HG02642 (cell line): ENCODE data around the gene RCL1.
A peak's percentile ranks its signal among the peaks of the same experiment; 100 is the strongest.
"Not testable (repeated sequence)": the region's sequence is repeated elsewhere in the genome, so short reads cannot be mapped to it uniquely, and the experiment has no call there.

Experiments
- ATAC-seq: cut with Tn5 transposase; IDR thresholded peaks from one replicate; pipeline ENCODE4 v1.9.1; 2021; ENCODE audit warnings: mild to moderate bottlenecking; ENCODE audit not compliant: unreplicated experiment, poor library complexity

RCL1 gene

DNA sequence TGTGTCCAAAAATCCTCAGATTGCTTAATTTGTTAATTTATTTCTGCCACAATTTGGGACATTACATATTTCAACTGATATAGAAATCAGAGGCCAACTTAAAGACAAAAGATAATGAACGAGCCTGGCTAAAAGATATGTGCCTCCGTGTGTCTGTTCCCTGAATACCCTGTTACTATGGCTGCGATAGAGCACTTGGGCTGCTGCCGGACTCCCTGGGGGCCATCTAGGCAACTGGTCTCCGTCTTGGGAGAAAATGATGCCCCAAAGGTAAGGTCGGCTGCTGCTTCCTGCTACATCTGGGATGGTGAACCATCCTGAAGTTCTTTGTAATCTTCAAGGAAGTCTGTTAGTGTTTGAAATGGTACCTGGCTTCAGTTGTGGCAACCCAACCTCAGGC, 72.0 kb downstream of the RCL1 start:
- ATAC-seq, result no peak

DNA sequence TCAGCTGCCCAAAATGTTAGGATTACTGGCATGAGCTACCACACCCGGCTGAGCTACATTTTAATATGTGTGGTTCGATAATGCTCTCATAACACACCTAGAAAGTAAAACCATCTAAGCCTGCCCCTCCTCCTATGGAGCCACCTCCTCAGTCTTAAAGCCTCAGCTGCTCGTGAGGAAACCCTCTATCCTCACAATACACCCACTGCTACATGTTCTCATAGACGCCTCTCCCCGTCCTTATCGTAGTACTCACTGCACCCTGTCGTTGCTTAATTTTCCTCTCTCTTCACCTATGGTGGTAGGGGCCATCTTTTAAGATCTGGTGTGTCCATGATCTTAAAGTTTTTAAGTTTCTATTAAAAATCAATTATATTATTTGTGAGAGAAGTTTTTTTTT, 72.9 kb downstream of the RCL1 start:
- no peak for ATAC-seq

GRCh38 chr9:4866239-4866969, 73.7 kb downstream of the RCL1 start:
- no peak for ATAC-seq

GRCh38 chr9:4873066-4873465, 80.3 kb downstream of the RCL1 start:
- no peak for ATAC-seq

- ATAC-seq, result no peak
These were observed 82.8 kb downstream of the RCL1 start for GRCh38 chr9:4875559-4875958.

- ATAC-seq, result no peak
These were observed 86.4 kb downstream of the RCL1 start for GRCh38 chr9:4879115-4879558.

DNA sequence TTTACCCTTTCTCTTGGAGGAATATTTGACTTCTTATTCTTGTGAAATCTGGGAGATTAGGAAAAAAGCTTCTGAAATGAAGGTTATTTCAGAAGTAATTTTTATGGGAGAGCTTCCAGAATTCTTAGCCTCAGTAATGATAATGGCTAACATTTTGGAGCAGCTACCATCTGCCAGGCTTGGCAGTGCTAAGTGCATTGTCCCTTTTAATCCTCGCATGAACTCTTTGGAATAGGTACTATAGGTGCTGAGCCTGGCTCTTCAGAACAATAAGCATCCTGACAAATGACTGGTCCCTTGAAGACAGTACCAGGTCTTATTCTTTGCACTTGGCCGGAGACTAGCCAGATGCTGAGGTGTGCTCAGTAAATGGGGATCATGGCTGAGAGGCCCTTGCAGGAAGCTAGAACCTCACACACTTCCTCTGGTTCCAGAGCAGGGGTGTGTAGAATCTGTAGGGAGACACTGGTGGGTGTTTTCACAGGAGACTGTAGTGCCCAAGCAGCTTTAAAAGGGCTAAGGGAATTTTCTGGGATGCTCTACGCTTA, 90.7 kb downstream of the RCL1 start:
- ATAC-seq, result no peak

GRCh38 chr9:4886698-4887097, 94.0 kb downstream of the RCL1 start:
- peak; percentile 94 for ATAC-seq

GRCh38 chr9:4887556-4887955, 94.8 kb downstream of the RCL1 start:
- no peak for ATAC-seq

DNA sequence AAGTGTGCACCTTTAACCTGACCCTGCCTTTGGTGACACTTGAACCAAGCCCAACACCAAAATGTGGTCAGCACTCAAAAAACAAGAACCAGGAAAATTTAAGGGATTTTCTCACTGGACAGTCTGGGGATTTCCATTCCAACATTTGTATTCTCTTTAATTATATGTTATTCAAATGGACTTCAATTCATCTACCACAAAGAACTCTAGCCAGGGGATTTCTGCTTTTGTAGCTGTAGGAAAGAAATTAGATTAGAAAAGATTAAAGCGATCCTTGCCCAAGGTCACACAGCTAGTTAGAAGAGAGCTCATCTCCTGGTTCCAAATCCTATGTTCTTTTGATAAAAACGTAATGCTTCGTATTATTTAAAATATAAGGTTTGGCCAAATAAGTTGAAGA, 97.5 kb downstream of the RCL1 start:
- ATAC-seq, result no peak

GRCh38 chr9:4890929-4891328, 98.2 kb downstream of the RCL1 start:
- no peak for ATAC-seq

GRCh38 chr9:4891674-4892073, 98.9 kb downstream of the RCL1 start:
- ATAC-seq, result no peak

DNA sequence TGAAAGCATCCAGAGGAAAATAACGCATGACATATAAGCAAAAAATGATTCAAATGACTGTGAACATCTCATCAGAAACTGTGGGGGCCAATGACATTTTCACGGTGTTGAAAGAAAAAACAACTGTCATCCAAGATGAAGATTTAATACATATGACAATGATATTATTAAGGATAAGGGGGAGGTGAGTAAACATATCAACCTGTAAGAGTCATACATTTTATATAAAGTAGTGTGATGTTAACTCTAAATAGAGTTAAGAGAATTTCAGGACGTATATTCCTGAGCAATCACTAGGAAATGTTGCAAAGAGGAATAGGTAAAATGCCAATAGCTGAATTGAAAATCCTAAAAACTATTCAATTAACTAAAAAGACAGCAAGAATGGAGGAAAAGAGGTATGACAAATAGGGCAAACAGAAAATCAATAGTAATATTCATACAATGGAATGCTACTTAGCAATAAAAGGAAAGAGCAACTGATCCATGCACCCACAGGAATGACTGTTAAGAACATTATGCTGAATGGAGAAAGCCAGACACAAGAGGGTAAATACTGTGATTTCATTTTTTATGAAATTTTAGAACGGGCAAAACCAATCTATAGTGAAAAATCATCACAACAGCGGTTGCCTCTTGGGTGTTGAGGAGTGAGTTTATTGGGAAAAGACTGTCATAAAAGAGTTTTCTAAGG, 99.9 kb downstream of the RCL1 start:
- ATAC-seq, result no peak

DNA sequence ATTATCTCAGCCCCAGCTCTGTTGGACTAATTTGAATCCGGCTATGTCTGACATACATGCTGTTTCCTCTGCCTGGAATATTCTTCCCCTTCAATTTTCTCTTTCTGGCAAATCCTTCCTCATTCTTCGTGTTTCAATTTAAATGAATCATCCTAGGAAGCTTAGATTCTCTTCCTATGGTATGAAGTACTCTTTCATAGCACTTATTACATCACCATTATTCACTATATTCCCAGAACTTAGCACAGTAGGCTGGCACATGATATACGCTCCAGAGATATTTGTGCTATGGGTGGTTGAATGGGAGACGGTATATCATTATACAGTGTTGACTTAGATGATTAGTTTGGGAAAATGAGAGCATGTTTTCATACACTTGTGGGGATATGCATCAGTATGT, 101.3 kb downstream of the RCL1 start:
- ATAC-seq, result no peak

DNA sequence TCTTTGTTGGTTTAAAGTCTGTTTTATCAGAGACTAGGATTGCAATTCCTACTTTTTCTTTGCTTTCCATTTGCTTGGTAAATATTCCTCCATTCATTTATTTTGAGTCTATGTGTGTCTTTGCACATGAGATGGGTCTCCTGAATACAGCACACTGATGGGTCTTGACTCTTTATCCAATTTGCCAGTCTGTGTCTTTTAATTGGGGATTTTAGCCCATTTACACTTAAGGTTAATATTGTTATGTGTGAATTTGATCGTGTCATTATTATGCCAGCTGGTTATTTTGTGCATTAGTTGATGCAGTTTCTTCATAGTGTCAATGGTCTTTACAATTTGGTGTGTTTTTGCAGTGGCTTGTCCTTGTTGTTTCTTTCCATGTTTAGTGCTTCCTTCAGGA, 107.1 kb downstream of the RCL1 start:
- not testable (repeated sequence) for ATAC-seq

DNA sequence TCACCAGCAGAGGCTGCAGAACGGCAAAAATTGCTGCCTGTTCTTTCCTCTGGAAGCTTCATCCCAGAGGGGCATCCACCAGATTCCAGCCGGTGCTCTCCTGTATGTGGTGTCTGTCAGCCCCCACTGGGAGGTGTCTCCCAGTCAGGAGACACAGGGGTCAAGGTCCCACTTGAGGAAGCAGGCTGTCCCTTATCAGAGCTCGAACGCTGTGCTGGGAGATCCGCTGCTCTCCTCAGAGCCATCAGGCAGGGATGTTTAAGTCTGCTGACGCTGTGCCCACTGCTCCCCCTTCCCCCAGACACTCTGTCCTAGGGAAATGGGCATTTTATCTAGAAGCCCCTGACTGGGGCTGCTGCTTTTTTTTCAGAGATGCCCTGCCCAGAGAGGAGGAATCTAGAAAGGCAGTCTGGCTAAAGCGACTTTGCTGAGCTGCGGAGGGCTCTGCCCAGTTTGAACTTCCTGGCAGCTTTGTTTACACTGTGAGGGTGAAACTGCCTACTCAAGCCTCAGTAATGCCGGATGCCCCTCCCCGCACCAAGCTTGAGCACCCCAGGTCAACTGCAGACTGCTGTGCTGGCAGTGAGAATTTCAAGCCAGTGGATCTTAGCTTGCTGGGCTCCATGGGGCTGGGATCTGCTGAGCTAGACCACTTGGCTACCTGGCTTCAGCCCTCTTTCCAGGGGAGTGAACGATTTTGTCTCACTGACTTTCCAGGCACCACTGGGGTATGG, 108.8 kb downstream of the RCL1 start:
- ATAC-seq, result not testable (repeated sequence)

GRCh38 chr9:4902135-4902475, 109.4 kb downstream of the RCL1 start:
- no peak for ATAC-seq

DNA sequence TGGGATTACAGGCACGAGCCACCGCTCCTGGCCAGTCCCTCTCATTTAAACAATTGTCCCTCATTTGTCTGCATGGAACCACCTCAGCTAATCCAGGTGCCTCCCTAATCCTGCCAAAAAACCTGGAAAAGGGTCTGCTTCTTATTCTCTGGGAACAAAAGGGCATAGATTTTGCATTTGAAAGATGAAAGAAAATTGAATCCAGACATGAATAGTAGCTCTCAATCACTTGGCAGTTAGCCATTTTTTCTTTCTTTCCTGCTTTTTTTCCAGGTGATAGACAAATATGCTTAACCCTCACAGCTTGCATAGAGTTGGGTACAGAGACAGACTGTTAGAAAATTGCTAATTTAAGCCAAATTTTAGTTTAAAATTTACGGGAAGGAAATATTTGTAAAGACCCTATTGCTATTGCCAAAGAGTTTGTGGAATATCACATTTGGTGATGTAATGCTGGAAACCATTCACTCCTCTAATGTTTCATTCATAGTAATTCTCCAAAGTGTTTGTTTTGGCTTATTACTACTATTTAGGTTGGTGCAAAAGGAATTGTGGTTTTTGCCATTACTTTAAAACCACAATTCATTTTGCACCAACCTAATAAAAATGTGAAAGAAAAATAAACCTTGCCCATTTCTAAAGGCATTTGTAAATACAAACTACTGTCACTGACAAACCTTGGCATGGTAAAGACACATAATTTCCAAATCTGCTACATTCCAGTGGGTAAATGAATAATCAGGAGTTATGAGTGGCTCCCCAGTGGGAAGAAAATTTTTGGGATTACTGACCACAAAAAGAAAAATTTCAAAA, 111.8 kb downstream of the RCL1 start:
- no peak for ATAC-seq

GRCh38 chr9:4905135-4905490, 112.4 kb downstream of the RCL1 start:
- no peak for ATAC-seq
